ENCODE data around the gene TAS2R60. TPM values are rescaled to one million over a fixed set of nuclear protein-coding genes. Genes with fewer than 3 reads are reported as not detected.

TAS2R60 gene, protein sequence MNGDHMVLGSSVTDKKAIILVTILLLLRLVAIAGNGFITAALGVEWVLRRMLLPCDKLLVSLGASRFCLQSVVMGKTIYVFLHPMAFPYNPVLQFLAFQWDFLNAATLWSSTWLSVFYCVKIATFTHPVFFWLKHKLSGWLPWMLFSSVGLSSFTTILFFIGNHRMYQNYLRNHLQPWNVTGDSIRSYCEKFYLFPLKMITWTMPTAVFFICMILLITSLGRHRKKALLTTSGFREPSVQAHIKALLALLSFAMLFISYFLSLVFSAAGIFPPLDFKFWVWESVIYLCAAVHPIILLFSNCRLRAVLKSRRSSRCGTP
- total RNA-seq, result 0.17 TPM in 1 of 2 replicates, not detected in the other

GRCh38 chr7:143443153-143443552, at the start of gene TAS2R60:
TAS2R60 (plus strand) TSS chr7:143443453; CDS start chr7:143443453, 0 bp downstream.

GRCh38 chr7:143408686-143409561, 34.3 kb upstream of the TAS2R60 start, which contains the start of gene EPHA1:
EPHA1 (minus strand) TSS chr7:143408856; CDS start chr7:143408805, 51 bp downstream.

DNA sequence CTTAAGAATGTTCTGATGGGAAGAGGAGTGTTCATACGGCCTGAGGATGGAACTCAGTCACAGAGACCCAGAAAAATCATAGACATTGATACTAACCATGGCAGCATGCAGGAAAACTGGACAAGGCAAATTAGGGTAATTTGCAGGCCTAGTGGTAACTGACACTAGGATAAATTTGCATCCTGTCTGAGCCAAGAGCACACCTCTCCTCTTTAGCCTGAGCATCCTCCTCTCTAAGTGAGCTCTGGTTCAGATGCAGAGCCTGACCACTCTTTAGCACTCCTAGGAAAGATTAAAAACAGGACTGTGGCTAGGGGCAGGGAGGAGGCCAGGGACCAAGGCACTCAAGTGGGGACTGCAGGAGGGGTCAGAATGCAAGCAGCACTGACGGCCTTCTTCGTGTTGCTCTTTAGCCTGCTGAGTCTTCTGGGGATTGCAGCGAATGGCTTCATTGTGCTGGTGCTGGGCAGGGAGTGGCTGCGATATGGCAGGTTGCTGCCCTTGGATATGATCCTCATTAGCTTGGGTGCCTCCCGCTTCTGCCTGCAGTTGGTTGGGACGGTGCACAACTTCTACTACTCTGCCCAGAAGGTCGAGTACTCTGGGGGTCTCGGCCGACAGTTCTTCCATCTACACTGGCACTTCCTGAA, 34.4 kb downstream of the TAS2R60 start, which contains the start of gene TAS2R41:
Gene TAS2R41, plus strand, starts transcription at position 373 of the 650 bp plus-strand sequence. Its CDS starts 0 bp downstream, at position 373.

Other genes with a start within 250 kb of the TAS2R60 start
- not detected in 2 replicates for gene TAS2R40, start 221.4 kb upstream of the TAS2R60 start, total RNA-seq
- 73.4 and 76.3 TPM in 2 replicates for gene GSTK1, start 180.0 kb upstream of the TAS2R60 start, total RNA-seq
- 0.09 TPM in 1 of 2 replicates, not detected in the other for gene TMEM139, start 158.5 kb upstream of the TAS2R60 start, total RNA-seq
- 7.3 and 9.3 TPM in 2 replicates for gene CASP2, start 155.1 kb upstream of the TAS2R60 start, total RNA-seq
- gene CLCN1, start 127.3 kb upstream of the TAS2R60 start, total RNA-seq, result 0.09 TPM in 1 of 2 replicates, not detected in the other
- gene FAM131B, start 80.7 kb upstream of the TAS2R60 start, total RNA-seq, result 4.6 and 8.2 TPM in 2 replicates
- gene ZYX, start 62.1 kb upstream of the TAS2R60 start, total RNA-seq, result 13.6 and 13.7 TPM in 2 replicates
- gene EPHA1, start 34.6 kb upstream of the TAS2R60 start, total RNA-seq, result 0.09 and 0.16 TPM in 2 replicates
- not detected in 2 replicates for gene TAS2R41, start 34.4 kb downstream of the TAS2R60 start, total RNA-seq
- gene CTAGE15, start 128.3 kb downstream of the TAS2R60 start, total RNA-seq, result 0.09 TPM in 1 of 2 replicates, not detected in the other
- 0.63 and 0.94 TPM in 2 replicates for gene TCAF2, start 177.5 kb downstream of the TAS2R60 start, total RNA-seq